GM19455 (cell line): ENCODE measurements around the gene ADAMTS15.

Experiments used
- ATAC-seq: cut with Tn5 transposase; IDR thresholded peaks from one replicate; pipeline ENCODE4 v1.9.1; 2021; ENCODE audit not compliant: unreplicated experiment

The ADAMTS15 gene

GRCh38 chr11:130477586-130478203 is 29.2 kb downstream of the ADAMTS15 start:
- no peak for ATAC-seq

GRCh38 chr11:130478204-130478701 is 29.8 kb downstream of the ADAMTS15 start:
- no peak for ATAC-seq

GRCh38 chr11:130478881-130479280 is 30.4 kb downstream of the ADAMTS15 start:
- no peak for ATAC-seq

GRCh38 chr11:130480186-130480585 is 31.7 kb downstream of the ADAMTS15 start:
- ATAC-seq = no peak

GRCh38 chr11:130480711-130481140 is 32.3 kb downstream of the ADAMTS15 start:
- no peak for ATAC-seq

GRCh38 chr11:130483124-130483523 is 34.7 kb downstream of the ADAMTS15 start:
- ATAC-seq = no peak

GRCh38 chr11:130485983-130486382 is 37.5 kb downstream of the ADAMTS15 start:
- no peak for ATAC-seq

GRCh38 chr11:130486391-130486836 is 38.0 kb downstream of the ADAMTS15 start:
- ATAC-seq = no peak

GRCh38 chr11:130486987-130487923 is 38.8 kb downstream of the ADAMTS15 start:
- no peak for ATAC-seq

GRCh38 chr11:130487924-130488815 is 39.7 kb downstream of the ADAMTS15 start:
- no peak for ATAC-seq

- no peak for ATAC-seq
Measured at GRCh38 chr11:130488848-130489584, 40.6 kb downstream of the ADAMTS15 start.

- no peak for ATAC-seq
Measured at GRCh38 chr11:130489716-130490115, 41.3 kb downstream of the ADAMTS15 start.

- ATAC-seq = no peak
Measured at GRCh38 chr11:130490682-130491449, 42.4 kb downstream of the ADAMTS15 start.

GRCh38 chr11:130498181-130498580 is 49.7 kb downstream of the ADAMTS15 start:
- no peak for ATAC-seq

- ATAC-seq = no peak
Measured at GRCh38 chr11:130499828-130500227, 51.4 kb downstream of the ADAMTS15 start.

- no peak for ATAC-seq
Measured at GRCh38 chr11:130504317-130504716, 55.9 kb downstream of the ADAMTS15 start.

- no peak for ATAC-seq
Measured at GRCh38 chr11:130508913-130509312, 60.5 kb downstream of the ADAMTS15 start.

- no peak for ATAC-seq
Measured at GRCh38 chr11:130509942-130510341, 61.5 kb downstream of the ADAMTS15 start.

GRCh38 chr11:130510407-130511006 is 62.1 kb downstream of the ADAMTS15 start:
- no peak for ATAC-seq
